ENCODE data around the gene SH3PXD2A.
"Not testable (repeated sequence)": the region's sequence is repeated elsewhere in the genome, so short reads cannot be mapped to it uniquely, and the experiment has no call there.

Gene SH3PXD2A

DNA sequence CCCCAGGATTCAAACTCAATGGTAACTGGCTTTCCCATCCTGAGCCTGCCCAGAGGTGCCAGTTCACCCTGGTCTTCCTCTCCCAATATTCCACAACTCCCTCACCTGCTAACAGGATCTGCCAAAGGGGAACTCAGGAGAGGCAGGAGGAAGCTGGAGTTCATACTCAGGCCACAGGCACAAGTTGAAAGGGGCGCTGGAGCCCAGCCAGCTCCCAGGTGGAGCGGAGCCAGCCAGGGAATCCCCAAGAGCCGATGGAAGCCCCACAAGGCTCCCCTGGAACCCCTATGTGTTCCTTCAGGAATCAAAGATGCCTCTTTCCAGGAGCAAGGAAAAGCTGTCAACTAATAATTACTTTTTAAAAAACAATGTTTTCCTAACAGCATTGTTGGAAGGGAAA, 63.5 kb downstream of the SH3PXD2A start:
- no peak for DNase-seq (ENCODE audit: low read depth)

DNA sequence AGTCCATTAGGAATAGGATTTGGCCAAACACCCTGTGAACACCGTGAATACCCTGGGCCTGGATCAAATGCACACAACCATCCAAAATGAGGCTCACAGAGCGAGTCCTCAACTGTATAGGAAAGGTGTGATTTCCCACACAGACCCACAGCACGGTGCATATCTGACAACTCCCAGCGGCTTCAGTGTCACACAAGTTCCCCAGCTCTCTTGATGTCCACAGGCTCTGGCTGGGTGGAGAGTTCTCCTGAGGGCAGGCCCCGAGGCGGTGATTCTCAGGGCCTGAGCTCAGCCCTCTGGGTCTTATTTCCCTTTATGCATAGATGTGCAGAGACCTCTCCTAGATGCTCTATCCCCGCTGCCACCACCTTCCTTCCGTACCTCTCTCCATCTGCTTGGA, 64.1 kb downstream of the SH3PXD2A start:
- DNase-seq (ENCODE audit: low read depth): no peak

DNA sequence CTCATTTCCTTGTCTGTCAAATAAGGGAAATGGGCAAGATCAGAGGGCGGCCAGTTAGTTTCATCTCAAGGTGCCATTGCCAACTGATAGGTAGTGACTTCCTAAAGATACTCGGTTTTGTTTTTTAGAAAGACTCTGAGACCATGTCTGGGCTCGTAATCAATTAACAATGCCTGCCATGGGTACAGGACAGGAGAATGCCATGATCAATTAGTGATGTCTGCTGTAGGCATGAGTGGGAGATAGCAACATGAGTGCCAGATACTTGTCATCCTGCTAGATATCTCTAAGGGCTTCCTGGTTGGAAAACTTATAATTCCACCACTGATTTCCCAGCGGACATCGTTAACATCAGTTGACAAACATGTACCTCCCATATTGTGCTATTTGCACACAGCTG, 64.8 kb downstream of the SH3PXD2A start:
- DNase-seq (ENCODE audit: low read depth): no peak

GRCh38 chr10:103789771-103790201, 65.6 kb downstream of the SH3PXD2A start:
- no peak for DNase-seq (ENCODE audit: low read depth)

DNA sequence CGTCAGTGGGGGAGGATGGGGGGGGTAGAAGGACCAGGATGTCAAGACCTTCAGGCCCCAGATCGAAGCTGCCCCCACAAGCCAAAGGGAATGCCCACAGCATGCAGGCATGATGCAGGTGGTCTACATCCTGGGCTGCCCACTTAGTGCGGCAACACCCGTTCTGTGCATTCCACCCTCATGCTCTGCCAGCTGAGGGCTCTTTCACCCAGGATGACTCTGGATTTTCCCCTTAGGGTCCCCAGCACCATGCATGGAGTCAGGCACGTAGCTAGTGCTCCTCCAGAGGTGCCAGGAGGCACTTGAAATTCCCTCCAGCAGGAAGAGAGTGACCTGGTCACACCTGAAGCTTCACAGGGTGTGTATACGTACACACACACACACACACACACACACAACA, 66.2 kb downstream of the SH3PXD2A start:
- DNase-seq (ENCODE audit: low read depth): no peak

DNA sequence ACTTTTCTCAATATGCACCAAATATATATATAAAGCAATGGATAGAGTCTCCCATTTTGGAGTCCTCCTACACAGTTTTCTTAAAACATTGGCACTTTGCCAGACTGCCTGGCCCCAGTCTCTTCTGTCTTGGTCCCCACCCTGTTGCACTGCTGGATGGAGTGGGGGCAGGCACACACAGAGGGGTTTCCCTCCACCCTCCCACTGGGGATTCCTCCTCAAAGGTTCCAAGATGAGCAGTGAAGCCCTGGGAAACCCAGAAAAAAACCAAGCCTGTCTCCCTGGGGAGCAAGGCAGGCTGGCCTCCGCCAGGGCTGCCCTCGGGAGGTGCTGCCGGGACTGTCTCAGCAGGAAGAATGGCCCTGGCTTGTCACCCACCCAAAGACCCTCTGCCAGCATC, 68.0 kb downstream of the SH3PXD2A start:
- no peak for DNase-seq (ENCODE audit: low read depth)

GRCh38 chr10:103786020-103786419, 69.4 kb downstream of the SH3PXD2A start:
- DNase-seq (ENCODE audit: low read depth): no peak

DNA sequence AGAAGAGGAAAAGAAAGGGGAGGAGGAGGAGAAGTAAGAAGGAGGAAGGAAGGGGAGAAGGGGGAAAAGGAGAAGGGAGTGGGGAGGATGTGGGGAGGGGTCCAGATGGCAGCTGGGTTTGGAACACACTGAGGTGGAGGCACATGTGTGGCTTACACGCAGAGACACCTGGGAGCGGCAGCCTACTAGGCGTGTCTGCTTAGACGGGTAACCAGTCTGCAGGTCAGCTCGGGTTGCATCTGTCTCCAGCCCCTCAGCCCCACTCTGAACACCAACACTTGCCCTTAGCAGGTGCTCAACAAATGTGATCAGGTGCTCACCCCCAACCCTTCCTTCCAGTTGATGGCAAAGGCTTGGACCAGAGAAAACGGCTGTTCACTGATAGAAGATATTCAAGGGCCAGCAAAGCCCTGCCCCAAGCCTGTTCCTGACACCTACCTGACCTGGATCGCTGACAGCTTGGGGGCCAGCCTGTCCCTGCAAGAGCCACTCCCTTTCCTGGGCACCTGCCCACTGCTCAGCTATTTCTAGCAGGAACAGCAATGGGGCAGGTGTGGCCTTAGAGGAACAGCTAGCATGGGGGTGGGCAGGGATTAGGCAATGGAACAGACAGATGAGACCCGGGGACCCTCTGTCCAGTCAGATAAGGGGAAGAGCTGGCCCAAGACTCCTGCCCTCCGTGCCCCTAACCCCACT, 70.5 kb downstream of the SH3PXD2A start:
- DNase-seq (ENCODE audit: low read depth): no peak

DNA sequence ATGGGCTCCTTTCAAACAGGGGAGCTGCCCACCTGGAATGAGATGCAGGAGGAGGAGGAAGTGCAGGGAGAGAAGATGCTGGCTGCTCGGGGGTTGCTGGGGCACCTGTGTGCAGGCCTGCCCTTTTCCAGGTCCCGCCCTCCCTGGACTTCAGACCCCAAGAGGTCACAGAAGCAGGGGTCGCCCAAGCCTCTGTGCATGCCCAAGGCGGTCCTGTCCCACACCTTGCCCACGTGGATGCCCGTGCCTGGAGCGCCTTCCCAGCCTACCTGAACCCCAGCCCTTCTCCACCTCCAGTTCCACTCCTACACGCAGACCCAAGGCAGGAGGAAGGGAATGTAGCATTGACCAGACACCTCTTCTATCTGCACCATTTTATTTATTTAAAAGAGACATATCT, 71.3 kb downstream of the SH3PXD2A start:
- DNase-seq (ENCODE audit: low read depth): no peak

DNA sequence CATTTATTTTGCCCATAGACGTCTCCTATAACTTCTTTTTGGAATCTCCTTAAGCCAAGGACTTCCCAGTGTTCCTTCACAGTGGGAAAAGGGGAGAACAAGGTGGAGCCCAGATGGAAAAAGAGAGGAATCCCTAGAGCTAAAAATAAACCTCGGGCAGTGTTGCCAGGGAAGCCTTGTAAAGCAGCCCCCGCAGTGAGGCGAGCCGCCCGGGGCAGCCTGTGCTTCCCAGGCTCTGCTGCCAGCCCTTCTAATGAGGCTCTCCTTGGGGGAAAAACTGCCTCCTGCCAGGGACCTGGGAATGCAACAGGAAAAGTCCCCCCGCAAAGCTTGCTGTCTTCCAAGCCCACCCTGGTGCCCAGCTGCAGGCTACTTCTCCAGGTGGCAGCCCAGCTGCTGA, 71.7 kb downstream of the SH3PXD2A start:
- no peak for DNase-seq (ENCODE audit: low read depth)

GRCh38 chr10:103781329-103782061, 73.9 kb downstream of the SH3PXD2A start:
- DNase-seq (ENCODE audit: low read depth): no peak

- DNase-seq (ENCODE audit: low read depth): no peak
These were observed 74.9 kb downstream of the SH3PXD2A start for GRCh38 chr10:103780242-103781149.

DNA sequence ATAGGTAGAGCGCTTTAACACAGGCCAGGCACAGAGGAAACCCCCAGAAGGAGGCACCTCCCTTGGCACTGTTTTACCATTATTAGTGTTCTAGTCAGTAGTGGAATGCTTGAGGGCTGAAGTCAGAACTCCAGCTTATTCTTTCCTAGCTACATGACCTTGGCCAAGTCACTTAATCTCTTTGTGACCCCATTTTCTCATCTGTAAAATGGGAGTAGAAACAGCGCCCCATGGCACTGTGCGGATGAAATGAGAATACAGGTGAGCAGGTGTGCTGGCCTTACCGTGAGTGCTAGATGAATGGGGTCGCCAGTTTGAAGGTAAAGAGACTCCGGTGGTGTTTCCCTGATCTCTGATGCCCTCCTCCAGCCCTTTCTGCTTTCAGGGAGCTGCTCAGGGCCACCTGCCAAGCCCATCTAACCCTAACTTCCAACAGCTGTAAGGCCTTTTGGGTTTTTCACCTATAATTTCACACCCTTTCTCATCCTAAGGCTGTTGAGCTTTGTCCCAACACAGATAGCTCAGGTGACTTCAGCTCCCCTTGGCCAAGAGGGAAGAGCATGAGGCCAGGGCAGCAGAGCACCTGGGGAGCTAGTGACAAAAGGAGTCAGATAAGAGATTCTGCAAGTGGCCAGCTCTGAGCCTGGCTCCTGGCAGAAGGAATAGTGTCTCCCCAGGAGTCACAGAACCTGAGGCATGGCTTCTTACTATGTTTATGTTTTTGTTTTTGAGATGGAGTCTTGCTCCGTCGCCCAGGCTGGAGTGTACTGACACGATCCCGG, 76.8 kb downstream of the SH3PXD2A start:
- DNase-seq (ENCODE audit: low read depth): no peak

DNA sequence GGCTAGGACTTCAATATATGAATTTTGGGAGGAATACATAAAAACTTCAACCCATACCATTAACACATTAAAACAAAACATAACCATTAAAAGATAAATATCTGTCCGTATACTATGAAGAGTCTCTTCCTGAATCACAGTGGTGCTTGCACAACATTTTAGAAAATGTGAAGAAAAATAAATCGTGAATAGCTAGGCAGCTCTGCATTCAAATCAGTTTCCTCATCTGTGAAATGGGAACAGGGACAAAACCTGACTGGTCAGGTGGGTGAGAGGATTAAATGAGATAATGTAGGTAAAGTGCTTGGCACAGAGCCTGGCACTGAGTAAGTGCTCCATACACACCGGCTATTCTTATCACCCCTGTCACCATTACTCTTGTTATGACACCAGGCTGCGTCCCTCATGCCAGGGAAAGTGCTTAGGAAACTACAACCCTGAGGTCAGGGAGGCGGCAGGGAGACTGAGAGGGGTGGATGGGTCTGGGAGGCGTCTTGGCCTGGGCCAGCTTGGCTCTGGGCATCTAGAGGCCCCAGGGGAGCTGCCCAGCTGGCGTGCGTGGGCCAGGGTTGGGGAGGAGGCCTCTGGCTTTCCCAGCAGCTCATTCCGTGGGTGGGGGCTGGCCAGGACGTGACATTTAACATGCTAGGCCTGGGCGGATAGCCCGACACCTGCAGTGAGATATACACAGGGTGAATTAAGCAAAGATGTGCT, 78.3 kb downstream of the SH3PXD2A start:
- no peak for DNase-seq (ENCODE audit: low read depth)

DNA sequence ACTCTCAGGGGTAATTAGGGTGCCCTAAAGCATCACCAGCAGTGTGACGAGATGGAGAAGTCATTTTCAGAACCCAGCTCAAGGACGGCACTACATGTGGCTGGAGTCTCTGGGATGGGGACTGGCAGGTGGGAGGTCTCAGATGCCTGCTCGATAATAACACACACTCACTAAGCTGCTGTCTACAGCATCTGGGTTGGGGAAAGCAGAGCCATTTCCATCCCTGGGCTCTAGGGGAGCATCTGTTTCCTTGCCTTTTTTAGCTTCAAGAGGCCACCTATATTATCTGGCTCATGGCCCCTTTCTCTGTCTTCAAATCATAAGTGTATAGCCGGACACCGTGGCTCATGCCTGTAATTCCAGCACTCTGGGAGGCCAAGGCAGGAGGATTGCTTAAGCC, 79.6 kb downstream of the SH3PXD2A start:
- DNase-seq (ENCODE audit: low read depth): no peak

- DNase-seq (ENCODE audit: low read depth): not testable (repeated sequence)
These were observed 82.5 kb downstream of the SH3PXD2A start for GRCh38 chr10:103772846-103773245.

- peak; percentile 38 for DNase-seq (ENCODE audit: low read depth)
These were observed 83.1 kb downstream of the SH3PXD2A start for GRCh38 chr10:103772096-103772845.

GRCh38 chr10:103770139-103770538, 85.2 kb downstream of the SH3PXD2A start:
- DNase-seq (ENCODE audit: low read depth): no peak

- DNase-seq (ENCODE audit: low read depth): no peak
These were observed 86.2 kb downstream of the SH3PXD2A start for GRCh38 chr10:103769176-103769575.

DNA sequence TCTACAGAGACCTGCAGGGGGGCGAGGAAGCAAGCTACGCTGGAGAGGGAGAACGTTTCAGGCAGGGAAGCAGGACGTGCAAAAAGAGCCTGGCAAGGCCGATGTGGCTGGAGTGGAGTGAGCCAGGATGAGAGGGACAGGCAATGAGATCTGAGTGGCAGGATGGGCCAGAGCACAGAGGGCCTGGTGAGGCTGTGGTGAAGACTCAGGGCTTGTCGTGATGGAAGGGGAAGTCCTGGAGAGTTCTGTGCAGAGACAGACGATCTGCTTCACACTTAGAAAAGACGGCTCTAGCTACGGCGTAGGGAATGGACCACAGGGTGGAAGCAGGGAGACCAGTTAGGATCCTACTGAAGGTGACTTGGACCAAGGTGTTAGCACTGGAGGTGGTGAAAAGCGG, 87.0 kb downstream of the SH3PXD2A start:
- DNase-seq (ENCODE audit: low read depth): no peak

All from T follicular helper cell (primary cell).